GM23338 (cell line): ENCODE results near the gene ARPP21. TPM values are rescaled to one million over a fixed set of nuclear protein-coding genes. Genes with fewer than 3 reads are reported as not detected.

ENCODE experiments used
- ATAC-seq: fragments of 200-7000 bp; cut with Tn5 transposase; 3 replicates; pipeline ENCODE4 v1.9.1; 2020
- DNase-seq: peaks from one replicate; pipeline ENCODE4 v3.0.0-alpha.2; 2015; ENCODE audit warnings: low spot score
- H2AFZ ChIP-seq: fragments of 200-600 bp; sonication (generic); 2 replicates; pipeline ENCODE4 v1.8.0; 2016; ENCODE audit warnings: antibody characterized with exemption, mild to moderate bottlenecking, moderate library complexity
- H3F3A ChIP-seq: fragments of 200-600 bp; sonication (generic); replicated peaks from 2 replicates; pipeline ENCODE4 v1.8.0; 2017; ENCODE audit warnings: antibody characterized with exemption, mixed run types, low read depth
- H3K27ac ChIP-seq: fragments of 200-600 bp; sonication (generic); 2 replicates; pipeline ENCODE4 v1.6.1; 2016; ENCODE audit warnings: low read depth
- H3K27me3 ChIP-seq: fragments of 200-600 bp; sonication (generic); 2 replicates; pipeline ENCODE4 v1.8.0; 2016; ENCODE audit warnings: mild to moderate bottlenecking, mixed run types, moderate library complexity; ENCODE audit not compliant: insufficient read depth
- H3K36me3 ChIP-seq: fragments of 200-600 bp; sonication (generic); 2 replicates; pipeline ENCODE4 v1.8.0; 2016; ENCODE audit warnings: mild to moderate bottlenecking; ENCODE audit not compliant: insufficient read depth
- H3K4me1 ChIP-seq: fragments of 200-600 bp; sonication (generic); 2 replicates; pipeline ENCODE4 v1.8.0; 2016; ENCODE audit warnings: mild to moderate bottlenecking, moderate library complexity; ENCODE audit not compliant: insufficient read depth
- H3K4me2 ChIP-seq: fragments of 200-600 bp; sonication (generic); 2 replicates; pipeline ENCODE4 v1.7.1; 2017; ENCODE audit warnings: mixed run types
- H3K4me3 ChIP-seq: fragments of 200-600 bp; sonication (generic); 2 replicates; pipeline ENCODE4 v1.6.1; 2016; ENCODE audit warnings: mixed run types
- H3K79me2 ChIP-seq: fragments of 200-600 bp; sonication (generic); replicated peaks from 2 replicates; pipeline ENCODE4 v1.8.0; 2017; ENCODE audit warnings: mild to moderate bottlenecking; ENCODE audit not compliant: insufficient read depth
- H3K9me2 ChIP-seq: fragments of 200-600 bp; sonication (generic); 2 replicates; pipeline ENCODE4 v1.8.0; 2017; ENCODE audit not compliant: insufficient read depth
- H4K20me1 ChIP-seq: fragments of 200-600 bp; sonication (generic); replicated peaks from 2 replicates; pipeline ENCODE4 v1.8.0; 2017; ENCODE audit warnings: mild to moderate bottlenecking; ENCODE audit not compliant: insufficient read depth
- H3K27ac Mint-ChIP-seq: 2 replicates; pipeline ENCODE4 v1.8.0; 2020; ENCODE audit warnings: inconsistent platforms, mild to moderate bottlenecking, moderate library complexity, mixed read lengths
- H3K27me3 Mint-ChIP-seq: 3 replicates; pipeline ENCODE4 v1.8.0; 2022; ENCODE audit warnings: low read depth, mild to moderate bottlenecking, moderate library complexity, mixed read lengths, inconsistent platforms; ENCODE audit not compliant: insufficient read depth, poor library complexity
- H3K36me3 Mint-ChIP-seq: 3 replicates; pipeline ENCODE4 v1.8.0; 2021; ENCODE audit warnings: low read depth, mild to moderate bottlenecking, inconsistent platforms, moderate library complexity, mixed read lengths
- H3K4me1 Mint-ChIP-seq: 3 replicates; pipeline ENCODE4 v1.8.0; 2020; ENCODE audit warnings: mild to moderate bottlenecking, inconsistent platforms, mixed read lengths
- H3K4me3 Mint-ChIP-seq: 3 replicates; pipeline ENCODE4 v1.8.0; 2021; ENCODE audit warnings: moderate library complexity, mild to moderate bottlenecking, inconsistent platforms, mixed read lengths
- H3K9me3 Mint-ChIP-seq: 3 replicates; pipeline ENCODE4 v1.8.0; 2020; ENCODE audit warnings: moderate library complexity, mild to moderate bottlenecking, inconsistent platforms, mixed read lengths
- CREB1 ChIP-seq: fragments of 250-450 bp; sonication (Bioruptor Pico); IDR thresholded peaks from 2 replicates; pipeline ENCODE4 v1.5.0; 2020; ENCODE audit warnings: low read depth, mild to moderate bottlenecking, moderate library complexity
- CTCF ChIP-seq, 2 experiments: fragments of 200-600 bp in 1 of 2; sonication (generic) in 1 of 2; conservative IDR thresholded peaks; 2 replicates each; pipeline versions ENCODE4 v1.5.1 to v1.6.1; 2016 to 2017; ENCODE audit warnings: antibody characterized with exemption in 2 of 2, low read depth in 2 of 2, mild to moderate bottlenecking in 2 of 2, moderate library complexity in 1 of 2
- ETS1 ChIP-seq: IDR thresholded peaks from 2 replicates; pipeline ENCODE4 v1.6.1; 2016; ENCODE audit warnings: antibody characterized with exemption
- EZH2 ChIP-seq: fragments of 200-600 bp; sonication (generic); IDR thresholded peaks from one replicate; pipeline ENCODE4 v1.8.0; 2017; ENCODE audit warnings: antibody characterized with exemption, mild to moderate bottlenecking, low read depth; ENCODE audit not compliant: unreplicated experiment
- EZH2phosphoT487 ChIP-seq: fragments of 200-600 bp; sonication (generic); IDR thresholded peaks from one replicate; pipeline ENCODE4 v1.8.1; 2018; ENCODE audit warnings: antibody characterized with exemption; ENCODE audit not compliant: unreplicated experiment
- JUNB ChIP-seq: IDR thresholded peaks from one replicate; pipeline ENCODE4 v1.6.1; 2016; ENCODE audit warnings: antibody characterized with exemption; ENCODE audit not compliant: unreplicated experiment
- NANOG ChIP-seq: IDR thresholded peaks from 2 replicates; pipeline ENCODE4 v1.6.1; 2016; ENCODE audit warnings: antibody characterized with exemption, borderline replicate concordance
- POLR2AphosphoS5 ChIP-seq: IDR thresholded peaks from 2 replicates; pipeline ENCODE4 v1.6.1; 2016; ENCODE audit warnings: antibody characterized with exemption, low read depth
- REST ChIP-seq: IDR thresholded peaks from one replicate; pipeline ENCODE4 v1.6.1; 2018; ENCODE audit warnings: antibody characterized with exemption; ENCODE audit not compliant: unreplicated experiment
- STAT1 ChIP-seq: IDR thresholded peaks from one replicate; pipeline ENCODE4 v1.6.1; 2016; ENCODE audit warnings: antibody characterized with exemption; ENCODE audit not compliant: unreplicated experiment
- ZNF462 ChIP-seq: fragments of 250-450 bp; sonication (Bioruptor Pico); IDR thresholded peaks from 2 replicates; pipeline ENCODE4 v1.5.0; 2020; ENCODE audit warnings: mild to moderate bottlenecking, moderate library complexity
- polyA plus RNA-seq: library from polyadenylated mRNA; unstranded; fragments of >200 nt; fragmentation: Nextera tagmentation; extraction: Ambion mirVana; gene quantifications from 2 replicates; pipeline ENCODE4 v1.2.1, GENCODE V29; 2016
- total RNA-seq: library from RNA; depleted of rRNA; stranded (reverse); fragments of >200 nt; shearing (Covaris generic); gene quantifications from 2 replicates; pipeline ENCODE4 v1.2.3, GENCODE V29; 2014

ARPP21 gene
- total and polyA plus RNA-seq, 2 experiments from 2014 or later: not detected

DNA sequence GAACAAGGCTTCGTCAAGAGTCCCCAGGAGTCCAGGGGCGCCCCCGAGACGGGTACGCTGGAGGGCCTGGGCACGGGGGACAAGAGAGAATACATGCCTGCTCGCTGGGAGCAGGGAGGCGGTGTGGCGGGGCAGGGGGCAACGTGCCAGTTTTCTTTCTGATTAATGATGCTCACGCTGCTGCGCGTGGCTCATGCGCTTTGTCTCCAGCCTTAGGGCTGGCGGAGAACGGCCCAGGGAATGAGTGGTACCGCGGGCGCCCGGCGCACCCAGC, 408 bp upstream of the ARPP21 start (continued):
- TF ChIP-seq ZNF462 (CRISPR knock-in tag) (no peak), POLR2AphosphoS5 (no peak)

GRCh38 chr3:35640190-35641165, 1.2 kb downstream of the ARPP21 start:
- peak overlapping the region; percentile 97 for H2AFZ ChIP-seq
- DNase-seq (no peak), ATAC-seq (no peak)
- H3K9me2 ChIP-seq: no peaks in the 10 kb centered on the region
- no peaks in the 10 kb centered on the region for H3F3A ChIP-seq
- H3K36me3 Mint-ChIP-seq: 0 out of 3 replicates have a peak, but pooled peaks cover 3% of the 10 kb centered on the region
- peak overlapping the region; percentile 84 for H3K4me3 ChIP-seq
- peaks cover 56% of the 10 kb centered on the region for H3K27me3 ChIP-seq
- no peaks in the 10 kb centered on the region; the same call in 1 of the 2 replicates for H4K20me1 ChIP-seq
- no peak overlapping the region for H3K27ac ChIP-seq
- H3K4me2 ChIP-seq: peak overlapping the region; percentile 90
- peaks cover 35% of the 10 kb centered on the region for H3K27me3 Mint-ChIP-seq
- no peaks in the 10 kb centered on the region for H3K79me2 ChIP-seq
- peaks cover 5% of the 10 kb centered on the region for H3K9me3 Mint-ChIP-seq
- 0 out of 2 replicates have a peak, but pooled peaks cover 3% of the 10 kb centered on the region for H3K4me1 ChIP-seq
- H3K4me3 Mint-ChIP-seq: peak overlapping the region; percentile 86
- no peaks in the 10 kb centered on the region for H3K36me3 ChIP-seq
- H3K27ac Mint-ChIP-seq: no peak overlapping the region
- peaks cover 11% of the 10 kb centered on the region for H3K4me1 Mint-ChIP-seq
- no peak for TF ChIP-seq ETS1
- TF ChIP-seq EZH2: no peak
- no peak for TF ChIP-seq POLR2AphosphoS5
- TF ChIP-seq STAT1: no peak
- TF ChIP-seq NANOG: no peak
- TF ChIP-seq CREB1 (CRISPR knock-in tag): no peak
- TF ChIP-seq EZH2phosphoT487: no peak
- TF ChIP-seq CTCF (conservative IDR thresholded peaks at IDR 0.05; ENCODE audit: low read depth in 2 of 2): no peak
- TF ChIP-seq REST: no peak
- TF ChIP-seq JUNB: no peak
